MCF 10A (cell line): ENCODE data around the gene HLA-DMB. TPM values are rescaled to one million over a fixed set of nuclear protein-coding genes. Genes with fewer than 3 reads are reported as not detected.

Experiments used
- BruUV-seq: library from RNA; stranded (reverse); fragments of 400-500 nt; replicated peaks from 2 replicates; lab custom pipeline; 2021; lab: Mats Ljungman, UMichigan
- CTCF ChIA-PET: fragments of 300-600 bp; sonication (Branson Sonifier 250); formaldehyde crosslinking; extraction: SDS; loops from one replicate; lab custom pipeline; 2021; ENCODE audit warnings: antibody characterized with exemption, inconsistent platforms; lab: Yijun Ruan, JAX
- POLR2A ChIA-PET: fragments of 300-600, 350-650 bp; sonication (Branson Sonifier 250); formaldehyde crosslinking; extraction: SDS; loops from one replicate; lab custom pipeline; 2020; ENCODE audit warnings: antibody characterized with exemption, inconsistent platforms; lab: Yijun Ruan, JAX
- DNase-seq: peaks from one replicate; pipeline ENCODE4 v3.0.0-alpha.2; 2018; ENCODE audit not compliant: unreplicated experiment
- H3K27ac Mint-ChIP-seq: one replicate; pipeline ENCODE4 v1.8.0; 2022; ENCODE audit warnings: mild to moderate bottlenecking, low read depth, mixed read lengths; ENCODE audit not compliant: unreplicated experiment
- H3K27me3 Mint-ChIP-seq: one replicate; pipeline ENCODE4 v1.8.0; 2022; ENCODE audit warnings: mixed read lengths; ENCODE audit not compliant: insufficient read depth, unreplicated experiment
- H3K36me3 Mint-ChIP-seq: one replicate; pipeline ENCODE4 v1.8.0; 2022; ENCODE audit warnings: mild to moderate bottlenecking, moderate library complexity, mixed read lengths; ENCODE audit not compliant: insufficient read depth, unreplicated experiment
- H3K4me1 Mint-ChIP-seq: one replicate; pipeline ENCODE4 v1.8.0; 2022; ENCODE audit warnings: mixed read lengths; ENCODE audit not compliant: insufficient read depth, unreplicated experiment
- H3K4me3 Mint-ChIP-seq: one replicate; pipeline ENCODE4 v1.8.0; 2022; ENCODE audit warnings: mild to moderate bottlenecking, moderate library complexity, mixed read lengths; ENCODE audit not compliant: unreplicated experiment
- H3K9me3 Mint-ChIP-seq: one replicate; pipeline ENCODE4 v1.8.0; 2022; ENCODE audit warnings: mixed read lengths; ENCODE audit not compliant: unreplicated experiment
- intact Hi-C: fragments of 100-400 bp; cut with micrococcal nuclease; formaldehyde crosslinking; loops from 2 replicates; pipeline ENCODE4 v1.14.1; 2022
- total RNA-seq: library from RNA; stranded (reverse); gene quantifications from 2 replicates; pipeline ENCODE4 v1.2.3, GENCODE V29; 2022
- TF ChIP-seq, protein P1 (sequence below): fragments of 200-600 bp; IDR thresholded peaks from one replicate; pipeline ENCODE4 v1.8.0; 2022; ENCODE audit warnings: antibody characterized with exemption, mild to moderate bottlenecking; ENCODE audit not compliant: unreplicated experiment

Gene HLA-DMB
- total RNA-seq, 1 experiment from 2014 or later = not detected

DNA sequence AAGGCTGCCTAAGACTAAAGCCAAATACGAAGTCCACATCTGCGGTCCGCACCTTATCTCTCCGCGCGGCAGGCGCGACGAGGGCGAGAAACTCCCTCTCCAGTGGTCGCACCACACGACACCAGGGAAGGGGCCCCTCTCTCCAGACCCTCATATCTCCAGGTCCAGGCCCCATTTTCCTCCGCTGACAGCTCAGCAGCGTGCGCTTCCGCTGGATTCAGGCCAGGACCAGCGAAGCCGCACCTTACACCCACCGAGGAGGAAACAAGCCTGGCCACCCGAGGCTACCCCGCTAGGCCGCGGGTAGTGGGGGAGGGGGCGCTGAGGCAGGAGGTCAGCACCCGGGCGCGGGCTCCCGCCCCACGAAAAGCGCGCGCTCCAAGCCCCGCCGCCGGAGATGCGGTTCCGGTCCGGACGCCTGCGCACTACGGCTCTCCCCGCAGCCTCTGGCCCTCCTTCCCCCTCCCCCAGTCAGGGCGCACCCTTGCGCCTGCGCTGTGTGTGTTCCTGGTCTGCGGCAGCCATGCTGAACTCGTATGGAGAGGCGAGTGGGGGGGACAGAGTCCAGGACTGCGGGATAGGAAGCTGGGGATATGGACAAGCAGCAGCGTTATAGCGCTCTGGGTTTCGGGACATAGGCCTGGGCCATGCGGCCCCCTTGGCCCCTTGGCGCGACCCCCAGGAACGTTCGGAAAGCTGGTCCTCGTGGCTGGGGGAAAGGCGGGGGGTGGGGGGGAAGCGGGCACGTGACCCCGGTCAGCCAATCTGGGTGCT is 27.5 kb upstream of the HLA-DMB start, which contains the start of gene BRD2:
Gene BRD2, plus strand, starts transcription at position 502 of the 774 bp plus-strand sequence. CDS start 4,305 bp downstream, outside the sequence.
- POLR2A ChIA-PET = interaction anchor here (0.6 to 10.4 kb wide), 29 partner anchors 9 to 1316 kb away, joined by 3 to 245 read pairs (median 6); partner anchors contain the start of genes BAG6, HLA-DMA, HLA-DMB and PFDN6
- Mint-ChIP-seq H3K4me1 (peaks cover 41% of the 10 kb centered on the region), H3K27ac (peak within 1 kb of the TSS; percentile 99), H3K4me3 (peak within 1 kb of the TSS; percentile 90), H3K36me3 (peaks cover 34% of the 10 kb centered on the region), H3K9me3 (no peaks in the 10 kb centered on the region), H3K27me3 (no peaks in the 10 kb centered on the region)
- CTCF ChIA-PET = interaction anchor here (0.7 to 6.2 kb wide), 16 partner anchors 9 to 280 kb away, joined by 3 to 59 read pairs (median 5); partner anchors contain the start of genes HLA-DMA and TAP2
- TF ChIP-seq, protein P1, sequence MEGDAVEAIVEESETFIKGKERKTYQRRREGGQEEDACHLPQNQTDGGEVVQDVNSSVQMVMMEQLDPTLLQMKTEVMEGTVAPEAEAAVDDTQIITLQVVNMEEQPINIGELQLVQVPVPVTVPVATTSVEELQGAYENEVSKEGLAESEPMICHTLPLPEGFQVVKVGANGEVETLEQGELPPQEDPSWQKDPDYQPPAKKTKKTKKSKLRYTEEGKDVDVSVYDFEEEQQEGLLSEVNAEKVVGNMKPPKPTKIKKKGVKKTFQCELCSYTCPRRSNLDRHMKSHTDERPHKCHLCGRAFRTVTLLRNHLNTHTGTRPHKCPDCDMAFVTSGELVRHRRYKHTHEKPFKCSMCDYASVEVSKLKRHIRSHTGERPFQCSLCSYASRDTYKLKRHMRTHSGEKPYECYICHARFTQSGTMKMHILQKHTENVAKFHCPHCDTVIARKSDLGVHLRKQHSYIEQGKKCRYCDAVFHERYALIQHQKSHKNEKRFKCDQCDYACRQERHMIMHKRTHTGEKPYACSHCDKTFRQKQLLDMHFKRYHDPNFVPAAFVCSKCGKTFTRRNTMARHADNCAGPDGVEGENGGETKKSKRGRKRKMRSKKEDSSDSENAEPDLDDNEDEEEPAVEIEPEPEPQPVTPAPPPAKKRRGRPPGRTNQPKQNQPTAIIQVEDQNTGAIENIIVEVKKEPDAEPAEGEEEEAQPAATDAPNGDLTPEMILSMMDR = no peak
- BruUV-seq = TSS peak; percentile 14
- intact Hi-C loops = loop anchor here (5.0 kb wide), 1 partner anchor 126 kb away; the partner anchor contains the start of gene PSMB8
- peak; percentile 98 for DNase-seq

DNA sequence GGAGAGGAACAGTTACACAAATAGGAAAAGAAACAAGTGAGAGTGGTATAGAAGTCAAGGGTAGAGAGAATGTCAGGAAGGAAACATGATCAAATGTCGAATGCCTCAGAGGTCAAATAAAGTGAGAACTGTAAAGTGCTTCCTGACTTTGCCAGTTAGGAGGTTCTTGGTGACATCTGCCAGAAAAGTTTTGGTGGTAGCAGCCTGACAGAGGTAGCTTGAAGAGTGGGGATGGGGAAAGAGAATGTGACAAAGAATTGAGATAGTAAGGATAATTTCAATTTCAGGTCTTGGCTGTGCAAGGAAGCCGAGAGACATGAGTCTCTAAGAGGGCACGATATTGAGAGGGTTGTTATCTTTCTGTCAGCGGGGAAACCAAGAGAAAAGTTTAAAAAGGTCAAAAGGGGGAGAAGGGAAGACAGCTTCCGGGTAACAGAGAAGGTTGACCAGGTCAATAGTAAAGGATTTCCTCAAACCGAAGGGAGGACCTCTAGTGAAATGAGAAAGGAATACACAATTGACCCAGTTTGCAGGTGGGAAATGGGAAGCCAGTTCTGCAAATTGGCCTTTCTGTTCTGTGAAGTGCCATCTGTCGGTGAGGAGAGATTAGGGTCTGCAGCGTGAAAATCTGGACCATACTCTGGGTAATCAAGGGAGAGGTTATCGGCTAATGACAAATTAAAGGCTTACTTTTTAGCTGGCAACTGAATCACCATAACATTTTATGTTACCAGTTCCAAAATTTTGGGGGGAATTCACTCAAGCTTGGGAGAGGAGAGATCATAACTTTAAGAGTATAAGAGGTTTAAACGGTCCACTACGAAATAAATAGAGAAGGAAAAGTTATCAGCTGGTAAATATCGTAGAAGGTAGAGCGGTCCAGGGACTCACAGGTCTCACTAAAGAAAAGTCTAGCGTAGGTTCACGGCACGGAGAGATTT is 26.6 kb upstream of the HLA-DMB start:
- Mint-ChIP-seq H3K36me3 (peaks cover 25% of the 10 kb centered on the region), H3K9me3 (no peaks in the 10 kb centered on the region), H3K4me1 (peaks cover 41% of the 10 kb centered on the region), H3K27me3 (no peaks in the 10 kb centered on the region), H3K27ac (peak overlapping the region; percentile 99), H3K4me3 (peak overlapping the region; percentile 90)
- BruUV-seq = no TSS peak
- ChIA-PET CTCF (interaction anchor here (0.7 to 6.2 kb wide), 22 partner anchors 9 to 284 kb away, joined by 3 to 59 read pairs (median 4); partner anchors contain the start of genes HLA-DMA and TAP2), POLR2A (interaction anchor here (0.6 to 10.4 kb wide), 28 partner anchors 11 to 1315 kb away, joined by 3 to 245 read pairs (median 4); partner anchors contain the start of genes BAG6, HLA-DMA, HLA-DMB and PFDN6)
- DNase-seq = peak; percentile 76
- intact Hi-C loops = loop anchor here (1.0 to 5.0 kb wide), 2 partner anchors 34 to 125 kb away; partner anchors contain the start of gene PSMB8
- TF ChIP-seq, protein P1 = peak; percentile 39

DNA sequence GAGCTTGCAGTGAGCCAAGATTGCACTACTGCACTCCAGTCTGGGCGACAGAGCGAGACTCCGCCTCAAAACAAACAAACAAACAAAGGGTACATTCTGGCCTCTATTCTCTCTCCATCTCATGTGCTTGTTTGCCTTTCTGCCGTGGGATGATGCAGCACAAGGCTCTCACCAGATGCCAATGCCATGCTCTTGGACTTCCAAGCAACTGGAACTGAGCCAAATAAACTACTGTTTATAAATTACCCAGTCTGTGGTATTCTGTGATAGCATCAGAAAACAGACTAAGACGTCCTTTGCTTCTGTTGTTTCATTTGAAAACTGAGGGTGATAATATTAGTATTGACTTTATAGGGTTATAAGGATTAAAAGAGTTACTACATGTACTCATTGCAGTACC is 23.9 kb upstream of the HLA-DMB start:
- TF ChIP-seq, protein P1 = no peak
- no peak for DNase-seq
- ChIA-PET CTCF (interaction anchor here (1.7 to 4.2 kb wide), 4 partner anchors 11 to 31 kb away, joined by 6 to 55 read pairs (median 18); partner anchors contain the start of gene HLA-DMA), POLR2A (interaction anchor here (2.0 kb wide), 1 partner anchor 11 kb away, joined by 9 read pairs; the partner anchor contains the start of gene HLA-DMA)
- Mint-ChIP-seq H3K36me3 (peaks cover 4% of the 10 kb centered on the region), H3K27ac (no peak overlapping the region), H3K4me1 (peaks cover 34% of the 10 kb centered on the region), H3K4me3 (no peak overlapping the region), H3K9me3 (no peaks in the 10 kb centered on the region), H3K27me3 (no peaks in the 10 kb centered on the region)
- intact Hi-C loops = loop anchor here (5.0 kb wide), 1 partner anchor 122 kb away; the partner anchor contains the start of gene PSMB8
- no TSS peak for BruUV-seq
